Upper lobe of right lung (tissue), 1 donor: Measurements from ENCODE around the gene PEX6. TPM values are rescaled to one million over a fixed set of nuclear protein-coding genes. Genes with fewer than 3 reads are reported as not detected.

Experiments used
- ATAC-seq: fragments of 200-7000 bp; cut with Tn5 transposase; one replicate; pipeline ENCODE4 v1.9.1; 2020; ENCODE audit warnings: mild to moderate bottlenecking, moderate library complexity
- DNase-seq: peaks from one replicate; pipeline ENCODE4 v3.0.0-alpha.2; 2020
- H3K27ac ChIP-seq: fragments of 200-600 bp; one replicate; pipeline ENCODE4 v1.8.0; 2022
- H3K27me3 ChIP-seq: fragments of 200-600 bp; one replicate; pipeline ENCODE4 v1.8.0; 2022; ENCODE audit warnings: mild to moderate bottlenecking
- H3K36me3 ChIP-seq: fragments of 200-600 bp; one replicate; pipeline ENCODE4 v1.8.0; 2022
- H3K4me1 ChIP-seq: fragments of 200-600 bp; one replicate; pipeline ENCODE4 v1.8.0; 2022
- H3K4me3 ChIP-seq: fragments of 200-600 bp; one replicate; pipeline ENCODE4 v1.8.0; 2022; ENCODE audit warnings: mild to moderate bottlenecking
- H3K9me3 ChIP-seq: fragments of 200-600 bp; one replicate; pipeline ENCODE4 v1.8.0; 2022
- CTCF ChIP-seq: fragments of 200-600 bp; IDR thresholded peaks from one replicate; pipeline ENCODE4 v1.8.0; 2022; ENCODE audit warnings: antibody characterized with exemption
- intact Hi-C: fragments of 100-400 bp; cut with DNase I; formaldehyde crosslinking; loops from one replicate; pipeline ENCODE4 v1.11.0; 2022
- total RNA-seq: library from RNA; stranded (reverse); fragmentation: NEBNext Ultra II Directional; extraction: Animal tissue kit (Norgen Biotek cat#: 25700); gene quantifications from one replicate; pipeline ENCODE4 v1.2.1, GENCODE V29; 2021
- donor health status: DM: no; HTN: yes; CAD: no; lungs with severe emphysema.

The PEX6 gene
- total RNA-seq, 1 donor from 2014 or later = 30.4 TPM

- intact Hi-C loops = no loop called here
These were observed 10.2 kb downstream of the PEX6 start for GRCh38 chr6:42968783-42969182.

GRCh38 chr6:42968126-42968701, 10.8 kb downstream of the PEX6 start:
- Histone ChIP-seq H3K4me1 (no peaks in the 10 kb centered on the region), H3K9me3 (no peaks in the 10 kb centered on the region), H3K4me3 (no peak overlapping the region), H3K27me3 (no peaks in the 10 kb centered on the region), H3K36me3 (peaks cover 45% of the 10 kb centered on the region), H3K27ac (no peak overlapping the region)
- no peak for ATAC-seq
- no peak for TF ChIP-seq CTCF
- DNase-seq = no peak
- intact Hi-C loops = no loop called here

More at GRCh38 chr6:42968783-42969182, 10.2 kb downstream of the PEX6 start:
- no peak overlapping the region for H3K27ac ChIP-seq
- H3K4me3 ChIP-seq = no peak overlapping the region
- TF ChIP-seq CTCF = no peak
- peaks cover 42% of the 10 kb centered on the region for H3K36me3 ChIP-seq
- no peaks in the 10 kb centered on the region for H3K27me3 ChIP-seq
- DNase-seq = no peak
- no peaks in the 10 kb centered on the region for H3K9me3 ChIP-seq
- H3K4me1 ChIP-seq = no peaks in the 10 kb centered on the region
- ATAC-seq = no peak

GRCh38 chr6:42967228-42967627, 11.8 kb downstream of the PEX6 start:
- Histone ChIP-seq H3K4me3 (no peak overlapping the region), H3K27me3 (no peaks in the 10 kb centered on the region), H3K4me1 (no peaks in the 10 kb centered on the region), H3K36me3 (peaks cover 50% of the 10 kb centered on the region), H3K27ac (no peak overlapping the region), H3K9me3 (no peaks in the 10 kb centered on the region)
- intact Hi-C loops = no loop called here
- ATAC-seq (no peak), DNase-seq (no peak)
- TF ChIP-seq CTCF = no peak

GRCh38 chr6:42966571-42966970, 12.4 kb downstream of the PEX6 start:
- H3K36me3 ChIP-seq = peaks cover 53% of the 10 kb centered on the region
- TF ChIP-seq CTCF = no peak

GRCh38 chr6:42963855-42964605, 15.0 kb downstream of the PEX6 start:
- Histone ChIP-seq H3K4me3 (no peak overlapping the region), H3K4me1 (peaks cover 19% of the 10 kb centered on the region), H3K27me3 (no peaks in the 10 kb centered on the region), H3K27ac (no peak overlapping the region), H3K36me3 (peaks cover 53% of the 10 kb centered on the region), H3K9me3 (no peaks in the 10 kb centered on the region)
- no peak for TF ChIP-seq CTCF
- no peak for DNase-seq
- intact Hi-C loops = no loop called here
- no peak for ATAC-seq

More at GRCh38 chr6:42966571-42966970, 12.4 kb downstream of the PEX6 start:
- Histone ChIP-seq H3K4me3 (no peak overlapping the region), H3K9me3 (no peaks in the 10 kb centered on the region), H3K4me1 (no peaks in the 10 kb centered on the region), H3K27ac (no peak overlapping the region), H3K27me3 (no peaks in the 10 kb centered on the region)
- intact Hi-C loops = no loop called here
- no peak for DNase-seq
- peak; percentile 23 for ATAC-seq
